ENCODE data around the gene ROBO1. TPM values are rescaled to one million over a fixed set of nuclear protein-coding genes. Genes with fewer than 3 reads are reported as not detected.

The ROBO1 gene
- polyA plus RNA-seq, 1 experiment: 33.9 TPM

DNA sequence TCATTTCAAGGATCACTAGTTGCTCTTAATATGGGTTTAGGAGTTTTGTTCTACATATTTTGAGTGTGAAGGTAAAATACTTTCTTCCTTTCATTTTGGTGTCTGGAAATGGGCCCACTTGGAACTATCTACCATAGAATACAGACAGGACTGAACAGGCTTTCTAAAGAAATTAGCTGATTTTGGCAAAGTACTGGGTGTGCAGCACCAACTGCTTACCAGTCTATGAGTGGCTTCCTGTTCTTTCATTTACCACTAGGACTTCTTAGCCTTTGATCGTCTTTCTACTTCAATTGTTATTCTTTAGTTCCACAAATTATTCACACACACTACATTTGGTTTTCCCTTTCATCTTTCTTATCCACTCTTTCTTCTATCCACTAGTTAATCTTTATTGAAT, 1196.3 kb downstream of the ROBO1 start:
- Histone ChIP-seq H3K4me3 (ENCODE audit: low read depth, low read length) (no peak overlapping the region), H3K27me3 (ENCODE audit: control insufficient read depth, insufficient read depth, low read length) (no peaks in the 10 kb centered on the region), H3K36me3 (ENCODE audit: control insufficient read depth, insufficient read depth, low read length) (no peaks in the 10 kb centered on the region)
- no peak for DNase-seq (ENCODE audit: low read depth)
- CTCF ChIA-PET: no interaction called here
- POLR2A ChIA-PET: no interaction called here
- TF ChIP-seq CTCF (IDR thresholded peaks at IDR 0.05; ENCODE audit: insufficient read depth, low read depth, low read length): no peak

DNA sequence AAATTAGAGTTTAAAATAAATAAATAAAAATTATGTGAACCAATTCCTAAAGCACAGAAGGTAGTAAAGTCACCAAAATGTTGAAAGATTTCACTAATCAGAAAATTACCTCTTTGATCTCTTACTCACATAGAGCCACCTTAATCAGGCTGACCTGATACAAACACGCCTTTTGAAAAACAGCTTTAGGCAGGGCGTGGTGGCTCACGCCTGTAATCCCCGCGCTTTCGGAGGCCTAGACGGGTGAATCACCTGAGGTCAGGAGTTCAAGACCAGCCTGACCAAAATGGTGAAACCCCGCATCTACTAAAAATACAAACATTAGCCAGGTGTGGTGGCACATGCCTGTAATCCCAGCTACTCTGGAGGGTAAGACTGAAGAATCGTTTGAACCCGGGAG, 1197.3 kb downstream of the ROBO1 start:
- Histone ChIP-seq H3K27me3 (ENCODE audit: control insufficient read depth, insufficient read depth, low read length) (no peaks in the 10 kb centered on the region), H3K36me3 (ENCODE audit: control insufficient read depth, insufficient read depth, low read length) (no peaks in the 10 kb centered on the region), H3K4me3 (ENCODE audit: low read depth, low read length) (no peak overlapping the region)
- no peak for TF ChIP-seq CTCF (IDR thresholded peaks at IDR 0.05; ENCODE audit: insufficient read depth, low read depth, low read length)
- no peak for DNase-seq (ENCODE audit: low read depth)
- CTCF ChIA-PET: no interaction called here
- POLR2A ChIA-PET: no interaction called here

- POLR2A ChIA-PET: no interaction called here
- Histone ChIP-seq H3K4me3 (ENCODE audit: low read depth, low read length) (no peak overlapping the region), H3K27me3 (ENCODE audit: control insufficient read depth, insufficient read depth, low read length) (no peaks in the 10 kb centered on the region), H3K36me3 (ENCODE audit: control insufficient read depth, insufficient read depth, low read length) (no peaks in the 10 kb centered on the region)
- CTCF ChIA-PET: no interaction called here
- no peak for DNase-seq (ENCODE audit: low read depth)
- TF ChIP-seq CTCF (IDR thresholded peaks at IDR 0.05; ENCODE audit: insufficient read depth, low read depth, low read length): no peak
Measured at GRCh38 chr3:78569804-78570203, 1198.0 kb downstream of the ROBO1 start.

DNA sequence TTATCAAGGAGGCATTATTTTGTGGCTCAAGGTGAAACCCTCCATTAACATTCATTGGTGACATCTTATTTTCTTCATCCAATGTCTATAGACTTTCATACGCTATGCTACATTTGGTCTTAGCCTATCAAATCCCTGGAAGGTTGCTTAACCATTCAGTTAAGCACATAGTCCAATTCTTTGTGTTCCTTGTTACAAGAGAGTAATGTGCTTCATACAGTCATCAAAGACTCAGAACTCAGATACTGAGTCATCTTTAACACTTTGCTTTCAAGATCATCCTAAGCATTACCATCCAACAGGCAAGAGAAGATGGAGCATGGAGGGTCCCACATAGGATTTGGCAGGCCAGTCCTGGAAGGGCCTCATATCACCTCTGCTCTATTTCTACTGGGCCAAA, 1202.1 kb downstream of the ROBO1 start:
- Histone ChIP-seq H3K27me3 (ENCODE audit: control insufficient read depth, insufficient read depth, low read length) (no peaks in the 10 kb centered on the region), H3K36me3 (ENCODE audit: control insufficient read depth, insufficient read depth, low read length) (no peaks in the 10 kb centered on the region), H3K4me3 (ENCODE audit: low read depth, low read length) (no peak overlapping the region)
- TF ChIP-seq CTCF (IDR thresholded peaks at IDR 0.05; ENCODE audit: insufficient read depth, low read depth, low read length): no peak
- ChIA-PET POLR2A (no interaction called here), CTCF (no interaction called here)
- DNase-seq (ENCODE audit: low read depth): no peak

- no peaks in the 10 kb centered on the region for H3K36me3 ChIP-seq (ENCODE audit: control insufficient read depth, insufficient read depth, low read length)
- TF ChIP-seq CTCF (IDR thresholded peaks at IDR 0.05; ENCODE audit: insufficient read depth, low read depth, low read length): no peak
- CTCF ChIA-PET: no interaction called here
- H3K27me3 ChIP-seq (ENCODE audit: control insufficient read depth, insufficient read depth, low read length): no peaks in the 10 kb centered on the region
- POLR2A ChIA-PET: no interaction called here
- no peak for DNase-seq (ENCODE audit: low read depth)
- H3K4me3 ChIP-seq (ENCODE audit: low read depth, low read length): no peak overlapping the region
Measured at GRCh38 chr3:78562328-78562727, 1205.5 kb downstream of the ROBO1 start.

Small RNA genes within 50 kb of the gene (small RNA-seq; reads per million reads assigned to genes)
- not detected for gene MIR3923 (ENCODE audit: insufficient read length, low read depth, low replicate concordance)
- not detected for gene RN7SL751P (ENCODE audit: insufficient read length, low read depth, low replicate concordance)

Data from BJ (cell line).